ENCODE measurements around the gene HGF.
"Not testable (repeated sequence)": the region's sequence is repeated elsewhere in the genome, so short reads cannot be mapped to it uniquely, and the experiment has no call there.

The HGF gene

DNA sequence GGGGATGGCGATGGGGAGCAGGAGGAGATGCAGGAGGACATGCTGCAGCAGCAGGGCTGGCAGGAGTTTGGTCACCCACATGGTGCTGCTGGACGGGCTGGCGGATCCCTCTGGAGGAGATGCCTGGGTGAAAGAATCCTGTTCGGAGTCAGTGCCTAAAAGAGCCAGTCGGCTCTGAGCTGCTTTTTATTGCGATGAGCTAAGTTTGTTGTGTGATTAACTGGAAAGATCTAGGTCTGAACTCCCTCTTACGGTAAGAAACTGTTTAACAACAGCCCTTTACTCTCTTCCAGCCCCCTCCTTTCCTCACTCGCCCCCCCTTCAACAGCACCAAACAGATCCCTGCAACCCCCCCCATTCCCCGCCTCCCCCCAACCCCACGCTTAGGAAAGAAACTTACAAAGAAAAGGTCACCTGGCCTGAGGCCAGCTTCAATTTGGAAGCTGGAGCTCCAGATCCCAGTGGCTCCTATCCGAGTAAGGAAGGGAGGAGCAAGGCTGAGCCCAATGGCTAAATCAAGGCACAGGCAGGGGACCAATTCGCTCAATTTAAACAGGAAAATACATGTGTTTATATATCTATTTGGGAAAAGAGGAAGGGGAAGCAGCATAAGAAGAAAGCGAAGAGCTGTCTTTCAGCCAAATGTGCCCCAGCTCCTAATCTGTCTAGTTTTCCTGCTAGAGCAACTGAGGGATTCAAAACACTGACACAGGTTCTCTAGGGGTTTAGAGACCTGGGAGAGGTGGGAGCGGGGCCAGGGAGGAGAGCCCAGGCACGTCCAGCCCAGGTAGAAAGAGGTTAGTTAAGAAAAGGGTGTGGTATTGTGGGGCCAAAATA, at the start of gene HGF:
TSS of gene HGF (minus strand) at position 157 of the 837 bp plus-strand sequence. CDS start at position 81, 76 bp downstream.
- peak; percentile 73 for DNase-seq

DNA sequence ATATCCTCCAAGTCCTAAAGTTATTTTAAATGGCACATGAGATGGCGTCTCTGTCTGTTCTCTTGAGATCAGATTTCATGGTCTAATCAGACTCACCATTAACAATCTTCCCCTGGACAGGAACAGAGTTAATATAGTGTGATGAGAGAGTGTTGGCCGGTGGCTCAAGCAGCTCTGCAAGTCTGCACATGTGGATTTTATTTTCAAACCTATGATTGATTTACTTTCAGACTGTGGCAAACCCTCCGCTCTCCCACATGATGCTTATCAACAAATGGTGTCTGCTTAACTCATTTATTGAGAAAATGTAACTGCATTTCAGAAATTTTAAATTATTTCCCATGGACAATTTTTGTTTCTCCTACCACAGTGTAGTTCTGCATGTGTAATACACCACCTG, 46.5 kb upstream of the HGF start:
- DNase-seq, result no peak

DNA sequence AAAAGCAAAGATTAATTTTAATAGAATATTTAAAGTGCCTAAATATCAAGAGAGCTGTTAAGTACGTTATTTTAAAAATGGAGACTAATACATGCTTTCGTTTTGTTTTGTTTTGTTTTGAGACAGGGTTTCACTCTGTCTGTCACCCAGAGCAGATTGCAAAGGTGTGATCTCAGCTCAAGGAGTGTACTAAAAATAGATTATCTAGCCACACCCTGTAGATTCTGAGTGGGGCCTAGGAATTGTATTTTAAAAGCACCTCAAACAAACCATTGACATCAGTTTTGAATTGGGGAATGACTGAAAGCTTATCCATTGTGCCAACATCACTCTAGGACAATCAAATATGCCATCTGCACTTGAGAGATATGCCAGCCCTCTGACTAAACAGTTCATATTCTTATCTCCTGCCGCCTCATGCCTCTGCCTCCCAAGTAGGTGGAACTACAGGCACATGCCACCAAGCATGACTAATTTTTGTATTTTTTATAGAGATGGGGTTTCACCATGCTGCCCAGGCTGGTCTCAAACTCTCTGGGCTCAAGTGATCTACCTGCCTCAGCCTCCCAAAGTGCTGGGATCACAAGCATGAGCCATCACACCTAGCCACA, 43.1 kb upstream of the HGF start:
- not testable (repeated sequence) for DNase-seq

DNA sequence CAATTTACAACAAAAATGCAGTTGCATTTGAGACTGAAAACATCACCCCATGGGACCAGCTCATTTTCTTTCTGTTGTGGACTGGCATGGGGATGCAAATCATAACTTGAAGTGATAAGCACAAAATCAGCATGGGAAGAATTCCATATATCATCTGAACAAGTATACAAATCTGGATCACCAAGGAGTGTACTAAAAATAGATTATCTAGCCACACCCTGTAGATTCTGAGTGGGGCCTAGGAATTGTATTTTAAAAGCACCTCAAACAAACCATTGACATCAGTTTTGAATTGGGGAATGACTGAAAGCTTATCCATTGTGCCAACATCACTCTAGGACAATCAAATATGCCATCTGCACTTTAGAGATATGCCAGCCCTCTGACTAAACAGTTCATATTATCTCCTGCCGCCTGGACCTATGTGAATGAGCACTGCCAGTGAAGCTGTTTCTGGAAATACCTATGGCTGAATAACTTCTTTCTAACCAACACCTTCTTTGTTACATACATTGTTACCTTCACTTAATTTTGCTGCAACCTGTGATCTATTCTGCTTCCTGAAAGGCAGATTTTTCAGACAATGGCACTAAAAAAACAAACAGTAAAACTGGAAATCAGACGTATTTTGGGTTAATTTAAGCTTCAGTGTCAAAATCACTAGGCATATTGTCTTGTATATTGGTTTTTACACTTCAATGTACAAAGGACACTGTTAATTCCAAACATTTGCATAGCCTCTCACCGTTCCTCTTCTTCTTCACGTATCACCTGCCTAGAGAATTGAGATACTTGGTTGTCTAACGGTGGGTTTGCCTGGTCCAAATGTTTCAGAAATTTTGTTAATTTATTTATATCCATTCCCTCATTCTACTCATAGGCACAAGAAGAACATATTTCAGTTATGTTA, 42.4 kb upstream of the HGF start:
- DNase-seq, result no peak

DNA sequence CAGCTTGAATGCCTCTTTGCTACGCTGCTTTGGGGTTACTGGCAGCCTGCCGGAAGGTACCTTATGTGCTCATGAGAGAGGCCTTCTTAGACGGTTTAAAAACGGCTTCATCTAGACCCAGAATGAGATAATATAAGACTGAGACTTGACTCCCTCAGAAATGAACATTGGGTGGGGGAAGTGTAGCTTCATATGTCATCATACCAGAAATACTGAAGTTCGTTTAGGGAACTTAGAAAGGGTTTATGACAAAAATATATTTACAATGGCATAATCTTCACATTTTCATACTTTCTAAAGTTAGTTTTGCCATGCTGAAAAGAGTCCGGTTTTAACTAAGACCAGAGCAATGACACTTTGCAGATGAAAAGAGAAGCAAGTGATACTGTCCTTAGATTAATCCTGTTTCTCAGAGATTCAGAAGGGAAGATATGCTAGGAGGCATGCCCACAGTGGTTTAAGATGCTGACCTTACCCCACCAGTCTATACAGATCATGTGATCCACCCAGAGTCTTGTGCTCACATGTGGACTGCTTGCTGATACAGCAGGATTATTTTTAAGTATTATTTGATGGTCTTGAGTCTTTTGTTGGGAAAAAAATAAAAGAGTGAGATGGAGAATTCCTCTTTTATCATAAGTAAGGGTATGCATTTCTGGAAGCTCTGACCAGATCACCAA, 40.8 kb upstream of the HGF start:
- no peak for DNase-seq

DNA sequence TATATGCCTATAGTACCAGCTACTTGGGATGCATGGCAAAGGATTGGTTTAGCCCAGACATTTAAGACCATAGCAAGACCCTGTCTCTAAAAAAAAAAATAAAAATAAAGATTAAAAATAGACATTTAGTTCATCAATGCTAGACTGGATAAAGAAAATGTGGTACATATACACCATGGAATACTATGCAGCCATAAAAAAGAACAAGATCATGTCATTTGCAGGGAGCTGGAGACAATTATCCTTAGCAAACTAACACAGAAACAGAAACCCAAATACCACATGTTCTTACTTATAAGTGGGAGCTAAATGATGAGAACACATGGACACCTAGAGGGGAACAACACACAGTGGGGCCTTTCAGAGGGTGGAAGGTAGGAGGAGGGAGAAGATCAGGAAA, 38.5 kb upstream of the HGF start:
- DNase-seq, result not testable (repeated sequence)

DNA sequence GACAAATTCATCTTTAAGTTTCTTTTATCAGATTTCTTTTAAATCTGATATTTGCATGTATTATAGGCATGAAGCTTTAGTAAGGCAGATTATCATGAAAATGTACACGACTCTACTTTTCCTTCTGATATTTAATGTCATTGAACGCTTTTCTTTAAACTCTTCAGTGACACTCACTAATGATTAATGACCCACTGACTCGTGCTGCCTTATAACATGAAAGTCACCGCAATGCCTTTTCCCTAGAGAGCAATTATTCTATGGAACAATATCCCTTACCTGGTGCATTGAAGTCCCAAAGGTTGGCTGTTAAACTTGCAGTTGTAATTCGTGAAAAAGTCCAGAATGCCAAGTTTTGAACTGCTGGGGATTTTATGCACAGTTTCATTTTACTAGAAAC, 33.4 kb upstream of the HGF start:
- DNase-seq, result no peak

DNA sequence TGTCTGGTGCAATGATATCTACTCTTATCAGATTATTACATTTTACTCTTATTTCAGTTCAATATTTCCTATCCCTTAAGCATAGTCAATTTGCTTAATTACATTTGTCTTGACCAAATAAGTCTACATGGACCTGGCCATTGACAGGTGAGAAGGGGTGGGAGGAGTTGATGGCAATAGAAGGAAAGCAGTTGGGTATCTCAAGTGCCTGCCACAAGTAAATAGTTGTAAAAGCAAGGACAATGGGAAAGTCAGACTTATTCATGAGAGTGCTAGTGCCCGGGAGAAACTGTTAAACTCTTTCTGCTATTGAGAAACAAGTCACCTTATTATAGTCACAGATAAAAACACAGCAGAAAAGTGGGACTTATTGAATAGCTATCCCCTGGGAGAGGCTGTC, 32.4 kb upstream of the HGF start:
- no peak for DNase-seq

DNA sequence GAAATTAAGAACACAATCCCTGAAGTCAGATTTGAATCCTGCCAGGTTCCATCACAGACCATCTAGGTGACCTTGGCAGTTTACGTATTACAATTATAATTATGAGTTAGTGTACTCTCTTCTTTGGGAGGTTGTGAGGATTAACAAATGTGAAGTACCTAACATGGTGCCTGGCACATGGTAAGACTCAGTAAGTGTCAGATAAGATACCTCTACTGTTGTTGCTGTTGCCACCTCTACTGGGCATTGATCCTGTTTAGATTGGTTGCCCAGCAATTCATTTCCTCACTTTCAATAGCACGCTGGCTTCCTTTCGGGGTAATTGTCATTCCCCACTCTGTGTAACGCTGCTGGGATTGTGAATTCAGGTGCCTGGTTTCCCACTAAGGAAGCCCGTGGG, 31.7 kb upstream of the HGF start:
- no peak for DNase-seq

DNA sequence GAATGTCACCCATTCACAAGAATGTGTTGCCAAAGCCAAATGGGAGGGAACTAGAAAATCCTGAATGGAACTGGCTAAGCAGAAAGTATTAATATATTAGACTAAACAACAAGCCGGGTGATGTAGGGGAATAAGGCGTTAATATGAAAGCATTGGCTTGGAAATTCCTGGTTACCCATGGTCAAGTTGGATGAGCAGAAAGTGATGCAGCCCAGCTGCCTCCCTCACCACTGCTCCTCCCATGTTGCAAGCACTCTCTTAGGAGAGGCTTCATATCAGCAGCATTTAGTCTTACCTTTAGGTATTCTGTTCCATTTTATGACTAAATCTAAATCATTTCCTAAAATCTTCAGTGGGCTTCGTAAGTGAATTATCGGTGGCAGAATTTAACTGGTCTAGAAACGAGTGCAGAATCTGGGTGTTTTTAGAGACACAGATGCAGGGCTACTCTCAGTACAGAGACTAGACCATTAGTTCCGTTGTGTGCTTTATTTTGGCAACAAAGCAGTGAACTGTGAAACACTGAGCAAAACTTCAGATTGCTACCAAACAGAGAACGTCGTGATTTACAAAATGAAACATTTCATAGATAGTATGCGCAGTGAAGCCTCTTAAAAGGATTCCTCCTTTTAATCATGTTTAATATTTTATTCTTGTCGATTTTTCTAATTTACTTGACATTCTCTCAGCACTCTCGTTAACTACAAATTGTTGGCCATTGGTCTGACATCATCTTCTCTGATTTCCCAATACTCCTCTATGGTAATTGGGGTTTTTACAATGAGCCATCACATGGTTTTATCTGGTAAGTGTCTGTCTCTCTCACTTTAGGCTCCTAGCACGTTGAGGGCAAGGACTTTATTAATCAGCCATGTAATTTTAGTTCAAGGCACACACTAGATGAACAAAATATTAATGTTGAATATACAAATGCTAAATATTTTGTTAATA, 22.0 kb upstream of the HGF start:
- no peak for DNase-seq

DNA sequence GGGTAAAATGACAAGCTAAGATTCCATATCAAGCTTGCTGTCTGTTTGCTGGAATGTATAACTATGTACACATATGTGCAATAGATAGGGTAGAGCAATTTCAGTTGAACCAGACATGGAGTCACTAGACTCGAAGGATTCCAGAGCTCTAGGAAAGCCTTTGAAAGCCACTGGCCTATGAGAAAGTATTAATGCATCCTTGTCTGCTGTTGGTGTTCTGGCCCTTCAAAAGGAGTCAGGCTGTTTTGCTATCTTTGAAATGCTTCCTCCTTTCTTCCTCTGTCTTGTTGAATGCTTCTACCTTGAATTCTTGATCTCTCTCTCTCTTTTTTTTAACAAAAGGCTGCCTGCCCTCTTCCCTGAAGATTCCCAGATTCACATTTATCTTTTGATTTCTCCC, 20.8 kb upstream of the HGF start:
- no peak for DNase-seq

DNA sequence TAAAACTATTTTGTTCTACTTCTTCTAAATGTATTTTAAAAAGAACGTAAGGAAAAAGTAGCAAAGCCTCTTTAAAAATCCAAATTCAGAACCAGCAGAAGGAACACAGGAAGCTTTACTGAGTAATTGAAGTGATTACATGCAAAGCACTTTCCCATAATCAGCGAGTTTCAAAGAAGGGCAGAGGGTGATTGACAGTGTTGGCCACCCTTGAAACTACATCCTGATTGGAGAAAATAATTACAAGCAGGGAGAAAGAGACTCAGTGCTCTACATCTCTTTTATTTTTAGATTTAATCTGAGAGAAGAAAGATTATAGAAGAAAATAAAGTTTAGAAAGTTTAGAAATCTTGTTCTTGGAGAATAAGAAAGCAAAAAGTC, 20.3 kb upstream of the HGF start:
- no peak for DNase-seq

DNA sequence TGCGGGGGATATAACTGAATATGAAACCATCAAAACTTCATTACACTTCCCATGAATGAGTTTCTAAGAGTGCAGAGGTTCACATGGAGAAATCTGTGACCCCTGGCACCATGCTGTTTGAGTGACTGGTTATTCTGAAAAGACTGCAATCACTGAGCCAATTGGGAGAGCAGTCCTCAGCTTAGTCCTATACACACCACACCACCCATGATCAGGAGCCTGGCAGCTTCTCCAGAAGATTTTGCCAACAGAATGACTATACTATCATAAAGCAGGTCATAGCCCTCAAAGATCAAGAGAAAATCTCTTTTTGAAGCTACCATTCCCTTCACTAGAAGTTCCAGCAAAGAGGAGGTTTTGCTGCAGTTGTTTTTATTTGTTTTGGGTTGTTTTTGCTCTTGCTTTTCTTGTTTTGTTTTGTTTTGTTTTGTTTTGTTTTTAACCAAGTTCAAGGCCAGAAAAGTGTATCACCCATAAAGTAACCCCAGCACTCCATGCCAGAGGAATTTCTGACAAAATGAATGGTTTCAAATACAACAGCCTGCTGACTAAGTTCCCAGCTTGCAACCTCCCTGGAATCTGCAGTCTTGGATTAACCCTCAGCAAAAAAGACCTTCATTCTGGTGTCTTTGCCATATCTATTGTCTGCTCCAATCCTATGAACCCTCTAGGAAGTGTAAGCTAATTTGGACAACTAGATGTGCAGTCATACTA, 19.7 kb upstream of the HGF start:
- DNase-seq, result no peak

DNA sequence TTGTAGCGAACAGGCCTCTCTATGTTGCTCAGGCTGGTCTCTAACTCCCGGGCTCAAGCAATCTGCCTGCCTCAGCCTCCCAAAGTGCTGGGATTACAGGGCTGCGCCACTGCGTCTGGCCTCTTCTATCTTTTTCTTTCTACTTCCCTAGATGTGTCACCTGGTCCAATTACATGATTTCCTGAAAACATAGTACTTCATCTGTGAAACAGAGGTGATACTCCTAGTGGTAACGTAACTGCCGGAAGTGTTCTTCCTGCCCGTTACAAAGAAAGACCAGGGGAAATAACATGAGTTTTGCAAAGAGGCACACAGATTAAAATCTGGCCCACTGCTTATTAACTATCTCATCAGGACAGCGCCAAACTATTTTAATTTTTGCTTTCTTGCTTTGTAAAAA, 18.4 kb upstream of the HGF start:
- DNase-seq, result no peak

DNA sequence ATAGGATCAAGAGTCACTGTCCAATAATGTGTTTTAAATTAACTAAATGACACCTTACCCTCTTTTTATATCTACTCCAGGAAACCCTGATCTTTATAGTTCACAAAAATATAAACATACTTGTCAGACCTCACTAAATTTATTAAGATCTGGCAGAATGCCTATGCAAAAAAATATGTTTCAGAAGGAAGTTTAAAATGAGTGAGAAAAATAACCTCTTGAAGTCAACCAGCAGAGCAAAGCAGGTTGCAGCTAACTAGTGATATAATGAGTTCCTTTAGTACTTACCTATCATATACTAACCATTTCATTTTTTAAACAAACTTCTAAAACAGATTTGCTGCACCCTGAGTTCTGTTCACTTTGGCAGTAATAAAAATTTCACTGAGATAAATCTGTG, 14.0 kb upstream of the HGF start:
- no peak for DNase-seq

DNA sequence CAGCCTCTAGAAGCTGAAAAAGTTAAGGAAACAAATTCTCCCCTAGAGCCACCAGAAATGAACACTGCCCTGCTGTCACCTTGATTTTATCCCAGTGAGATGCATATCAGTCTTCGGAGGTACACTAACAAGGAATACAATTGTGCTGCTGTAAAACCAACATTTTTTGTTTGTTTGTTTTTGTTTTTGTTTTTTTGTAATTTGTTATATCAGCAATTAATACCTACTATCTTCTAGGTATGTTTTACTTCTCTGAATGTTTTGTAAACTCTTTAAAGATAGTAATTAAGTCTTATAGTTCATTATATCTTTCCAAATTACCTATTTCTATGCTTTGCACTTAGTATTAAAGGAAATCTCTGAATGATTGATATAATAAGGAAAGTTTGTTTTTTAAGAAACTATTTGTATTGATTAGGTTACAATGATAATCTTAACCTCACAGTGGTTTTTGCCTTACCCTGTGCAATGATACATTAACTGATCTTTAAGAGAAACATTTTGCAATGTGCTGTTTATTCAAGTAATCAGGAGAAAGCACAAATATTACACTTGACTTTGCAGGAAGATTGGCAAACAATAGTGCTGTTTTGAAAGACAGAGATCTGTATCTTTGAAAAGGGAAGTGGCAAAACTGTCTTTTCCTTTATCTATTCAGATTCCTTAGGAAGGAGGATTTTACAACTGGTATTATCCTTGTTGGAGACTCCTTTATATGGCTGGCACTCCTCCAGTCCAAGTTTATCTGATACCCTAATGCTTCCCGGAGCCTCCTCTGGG, 11.3 kb upstream of the HGF start:
- no peak for DNase-seq

DNA sequence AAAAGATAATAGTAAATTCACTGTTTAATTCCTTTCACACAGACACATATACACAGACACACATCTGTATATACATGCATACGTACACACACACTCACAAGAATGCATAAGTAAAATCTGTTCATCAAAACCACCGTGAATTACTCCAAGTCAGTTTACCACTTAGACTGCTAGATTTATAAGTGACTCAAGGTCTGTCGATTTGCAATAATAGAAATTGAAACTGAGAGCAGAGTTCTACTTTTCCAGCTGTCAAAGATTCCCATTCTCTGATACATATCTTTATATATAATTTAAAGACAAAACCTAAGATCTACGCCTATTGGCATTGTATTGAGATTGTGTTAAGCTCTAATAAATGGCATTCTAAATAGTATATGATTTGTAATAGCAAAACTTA, 9.9 kb upstream of the HGF start:
- DNase-seq, result no peak

DNA sequence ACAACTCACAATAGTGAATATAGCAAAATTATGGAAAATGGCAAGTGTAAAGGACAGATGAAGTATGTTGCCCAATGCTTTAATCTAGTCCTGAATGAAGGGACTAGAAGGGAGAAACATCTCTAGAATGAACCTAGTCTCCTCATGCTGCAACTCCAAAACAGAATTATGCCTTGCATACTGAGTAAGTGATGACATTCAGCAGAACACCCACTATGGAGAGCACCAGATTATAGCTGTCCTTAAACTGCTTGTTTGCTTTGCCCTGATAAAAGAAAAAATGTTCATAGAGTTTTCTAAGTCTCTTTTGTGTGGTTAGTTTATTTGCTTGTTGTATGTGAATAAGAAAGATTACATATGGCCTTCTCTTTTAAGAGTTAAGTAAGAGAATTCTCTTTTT, 7.8 kb upstream of the HGF start:
- DNase-seq, result no peak

DNA sequence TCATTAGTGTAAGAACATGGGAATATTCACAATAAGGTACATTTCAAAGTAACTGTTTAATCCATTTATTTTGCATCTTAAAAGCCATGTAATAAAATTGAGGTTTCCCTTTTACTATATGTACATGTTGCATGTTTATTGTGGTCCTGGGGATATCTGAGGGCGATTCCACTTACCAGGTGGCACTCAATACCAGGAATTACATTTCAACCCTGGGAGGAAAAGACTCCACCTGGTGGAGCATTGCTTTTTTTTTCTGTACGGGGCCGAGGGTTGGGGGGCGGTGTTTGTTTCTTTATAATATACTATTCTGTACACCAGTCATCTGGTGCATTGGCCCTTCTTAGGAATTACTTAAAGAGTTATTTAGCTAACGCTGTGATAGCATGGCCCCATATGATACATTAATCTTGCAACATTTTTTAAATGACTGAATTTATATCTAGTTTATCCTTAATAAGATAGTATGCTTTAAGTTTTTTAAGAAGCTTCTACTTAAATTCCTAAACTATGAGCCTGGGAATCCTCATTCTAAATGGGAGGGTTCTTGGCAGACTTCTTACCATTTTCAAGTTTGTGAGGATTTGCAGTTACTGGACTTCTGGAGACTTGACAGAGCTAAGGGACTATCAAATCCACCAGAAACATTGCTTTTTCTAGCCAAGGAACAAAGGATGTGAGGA, 7.2 kb upstream of the HGF start:
- DNase-seq, result no peak

DNA sequence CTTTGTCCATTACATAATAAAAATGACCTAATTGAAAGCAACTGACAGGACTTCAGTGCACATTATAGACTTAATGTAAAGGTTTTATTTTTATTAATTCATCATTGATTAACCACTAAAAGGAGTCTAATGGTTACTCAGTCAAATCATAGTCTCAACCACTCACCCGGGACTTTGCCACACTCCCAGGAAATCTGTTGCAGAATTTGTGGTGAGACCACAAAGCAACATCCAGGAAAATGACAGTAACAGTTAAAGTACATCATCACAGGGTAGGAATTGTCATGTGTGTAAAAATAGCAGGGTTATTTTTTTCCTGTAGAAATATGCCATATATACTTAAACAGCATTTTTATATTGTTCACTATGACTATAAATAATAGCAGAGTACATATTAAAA, 6.3 kb upstream of the HGF start:
- DNase-seq, result no peak
